ENCODE results near the gene OTOP2. TPM values are rescaled to one million over a fixed set of nuclear protein-coding genes. Genes with fewer than 3 reads are reported as not detected.

The OTOP2 gene
- total and polyA plus RNA-seq, 4 donors, result not detected

DNA sequence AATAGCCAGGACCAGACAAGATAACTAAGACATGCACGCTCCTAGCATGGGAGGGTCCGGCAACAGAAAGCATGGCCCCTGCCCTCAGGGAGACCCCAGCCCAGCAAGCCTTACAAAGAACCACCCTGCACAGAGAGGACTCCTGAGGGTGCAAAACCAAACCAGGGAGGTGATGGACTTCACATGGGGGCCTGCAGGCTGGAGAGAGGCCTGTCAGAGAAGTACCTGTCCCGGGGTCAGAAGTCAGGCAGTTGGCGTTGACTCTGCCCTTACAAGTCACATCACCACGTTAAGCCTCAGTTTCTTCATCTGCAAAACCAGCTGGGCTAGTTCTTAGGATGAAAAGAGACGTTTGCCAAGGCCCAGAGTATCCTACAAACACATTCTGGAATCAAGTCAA lies 4.7 kb downstream of the OTOP2 start:
- DNase-seq, result no peak
- H3K4me3 ChIP-seq, result no peak overlapping the region
- TF ChIP-seq, protein P1, sequence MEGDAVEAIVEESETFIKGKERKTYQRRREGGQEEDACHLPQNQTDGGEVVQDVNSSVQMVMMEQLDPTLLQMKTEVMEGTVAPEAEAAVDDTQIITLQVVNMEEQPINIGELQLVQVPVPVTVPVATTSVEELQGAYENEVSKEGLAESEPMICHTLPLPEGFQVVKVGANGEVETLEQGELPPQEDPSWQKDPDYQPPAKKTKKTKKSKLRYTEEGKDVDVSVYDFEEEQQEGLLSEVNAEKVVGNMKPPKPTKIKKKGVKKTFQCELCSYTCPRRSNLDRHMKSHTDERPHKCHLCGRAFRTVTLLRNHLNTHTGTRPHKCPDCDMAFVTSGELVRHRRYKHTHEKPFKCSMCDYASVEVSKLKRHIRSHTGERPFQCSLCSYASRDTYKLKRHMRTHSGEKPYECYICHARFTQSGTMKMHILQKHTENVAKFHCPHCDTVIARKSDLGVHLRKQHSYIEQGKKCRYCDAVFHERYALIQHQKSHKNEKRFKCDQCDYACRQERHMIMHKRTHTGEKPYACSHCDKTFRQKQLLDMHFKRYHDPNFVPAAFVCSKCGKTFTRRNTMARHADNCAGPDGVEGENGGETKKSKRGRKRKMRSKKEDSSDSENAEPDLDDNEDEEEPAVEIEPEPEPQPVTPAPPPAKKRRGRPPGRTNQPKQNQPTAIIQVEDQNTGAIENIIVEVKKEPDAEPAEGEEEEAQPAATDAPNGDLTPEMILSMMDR (IDR thresholded peaks at IDR 0.05; ENCODE audit: control extremely low read depth, extremely low read depth), result no peak
- no peak overlapping the region for H3K9ac ChIP-seq (ENCODE audit: insufficient read depth in 1 of 2, low read length in 2 of 2)
- peaks cover 0 to 62% (median 49%) of the 10 kb centered on the region in 3 donors for H3K27me3 ChIP-seq (ENCODE audit: control insufficient read depth in 3 of 3, insufficient read depth in 3 of 3, low read length in 2 of 3)
- ATAC-seq (ENCODE audit: insufficient read depth, low FRiP score), result no peak
- H3K27ac ChIP-seq (ENCODE audit: low read depth in 1 of 2, low read length in 1 of 2), result no peak overlapping the region
- H3K9me3 ChIP-seq (ENCODE audit: control insufficient read depth in 4 of 4, insufficient read depth in 3 of 4, low read length in 3 of 4), result no peaks in the 10 kb centered on the region
- WGBS, 2 donors, result 77 to 84% methylated on average over 6 of the region's 6 CpGs
- no peaks in the 10 kb centered on the region for H3K36me3 ChIP-seq (ENCODE audit: control insufficient read depth in 4 of 4, insufficient read depth in 4 of 4, low read length in 4 of 4)
- peaks cover 0 to 4% (median 0%) of the 10 kb centered on the region in 5 donors for H3K4me1 ChIP-seq (ENCODE audit: control insufficient read depth in 5 of 5, insufficient read depth in 5 of 5, low read length in 5 of 5)

DNA sequence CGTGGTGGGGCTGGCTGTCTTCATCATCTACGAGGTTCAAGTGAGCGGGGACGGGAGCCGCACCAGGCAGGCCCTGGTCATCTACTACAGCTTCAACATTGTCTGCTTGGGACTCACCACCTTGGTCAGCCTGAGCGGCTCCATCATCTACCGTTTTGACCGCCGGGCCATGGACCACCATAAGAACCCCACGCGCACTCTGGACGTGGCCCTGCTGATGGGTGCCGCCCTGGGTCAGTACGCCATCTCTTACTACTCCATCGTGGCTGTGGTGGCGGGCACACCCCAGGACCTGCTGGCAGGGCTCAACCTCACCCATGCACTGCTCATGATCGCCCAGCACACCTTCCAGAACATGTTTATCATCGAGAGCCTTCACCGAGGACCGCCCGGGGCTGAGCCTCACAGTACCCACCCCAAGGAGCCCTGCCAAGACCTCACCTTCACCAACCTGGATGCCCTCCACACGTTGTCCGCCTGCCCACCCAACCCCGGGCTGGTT lies 6.5 kb downstream of the OTOP2 start:
- no peak for DNase-seq
- H3K4me1 ChIP-seq (ENCODE audit: control insufficient read depth in 5 of 5, insufficient read depth in 5 of 5, low read length in 5 of 5), result peaks cover 0 to 2% (median 0%) of the 10 kb centered on the region in 5 donors

DNA sequence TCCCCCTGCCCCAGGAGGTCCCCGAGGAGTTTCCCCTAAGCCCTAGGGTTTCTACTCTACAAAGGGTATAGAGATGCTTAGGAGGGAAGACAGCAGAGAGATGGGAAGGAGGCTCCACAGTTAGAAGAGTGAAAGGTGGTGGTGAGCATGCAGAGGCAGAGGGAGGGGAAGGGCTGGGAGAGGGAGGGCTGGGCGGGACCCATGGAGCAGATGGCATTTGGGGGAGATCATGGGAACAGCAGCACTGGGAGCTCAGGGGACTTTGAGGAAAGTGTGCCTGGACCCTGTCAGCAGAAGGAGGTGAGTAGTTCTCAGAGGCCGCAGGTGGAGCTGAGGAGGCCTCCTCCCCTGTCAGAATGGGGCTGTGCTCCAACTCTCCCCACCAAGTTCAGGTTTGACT lies 11.0 kb downstream of the OTOP2 start:
- DNase-seq (no peak), ATAC-seq (ENCODE audit: insufficient read depth, low FRiP score) (no peak)
- 69 to 80% methylated on average over 3 of the region's 3 CpGs for WGBS, 2 donors
- TF ChIP-seq, protein P1 (IDR thresholded peaks at IDR 0.05; ENCODE audit: control extremely low read depth, extremely low read depth), result no peak
- H3K9ac ChIP-seq (ENCODE audit: insufficient read depth in 1 of 2, low read length in 2 of 2), result no peak overlapping the region
- peaks cover 0 to 76% (median 27%) of the 10 kb centered on the region in 3 donors for H3K27me3 ChIP-seq (ENCODE audit: control insufficient read depth in 3 of 3, insufficient read depth in 3 of 3, low read length in 2 of 3)
- H3K27ac ChIP-seq (ENCODE audit: low read depth in 1 of 2, low read length in 1 of 2), result no peak overlapping the region
- H3K4me1 ChIP-seq (ENCODE audit: control insufficient read depth in 5 of 5, insufficient read depth in 5 of 5, low read length in 5 of 5), result peaks cover 0 to 3% (median 0%) of the 10 kb centered on the region in 5 donors
- H3K36me3 ChIP-seq (ENCODE audit: control insufficient read depth in 4 of 4, insufficient read depth in 4 of 4, low read length in 4 of 4), result no peaks in the 10 kb centered on the region
- peaks cover 0 to 3% (median 0%) of the 10 kb centered on the region in 4 donors for H3K9me3 ChIP-seq (ENCODE audit: control insufficient read depth in 4 of 4, insufficient read depth in 3 of 4, low read length in 3 of 4)
- no peak overlapping the region for H3K4me3 ChIP-seq

More for the DNA sequence above, 6.5 kb downstream of the OTOP2 start:
- no peaks in the 10 kb centered on the region for H3K36me3 ChIP-seq (ENCODE audit: control insufficient read depth in 4 of 4, insufficient read depth in 4 of 4, low read length in 4 of 4)
- no peak for ATAC-seq (ENCODE audit: insufficient read depth, low FRiP score)
- 91 to 93% methylated on average over 24 of the region's 24 CpGs for WGBS, 2 donors
- H3K4me3 ChIP-seq, result no peak overlapping the region
- H3K9ac ChIP-seq (ENCODE audit: insufficient read depth in 1 of 2, low read length in 2 of 2), result no peak overlapping the region
- H3K27ac ChIP-seq (ENCODE audit: low read depth in 1 of 2, low read length in 1 of 2), result no peak overlapping the region
- peaks cover 0 to 61% (median 36%) of the 10 kb centered on the region in 3 donors for H3K27me3 ChIP-seq (ENCODE audit: control insufficient read depth in 3 of 3, insufficient read depth in 3 of 3, low read length in 2 of 3)
- peaks cover 0 to 2% (median 0%) of the 10 kb centered on the region in 4 donors for H3K9me3 ChIP-seq (ENCODE audit: control insufficient read depth in 4 of 4, insufficient read depth in 3 of 4, low read length in 3 of 4)
- TF ChIP-seq, protein P1 (IDR thresholded peaks at IDR 0.05; ENCODE audit: control extremely low read depth, extremely low read depth), result no peak

Measured in lung (tissue), 12 donors.